Testis (tissue), 3 donors: Measurements from ENCODE around the gene MED12L. TPM values are rescaled to one million over a fixed set of nuclear protein-coding genes. Genes with fewer than 3 reads are reported as not detected.

Experiments
- DNase-seq: peaks from one replicate; pipeline ENCODE4 v3.0.0-alpha.2; 2019
- H3K27ac ChIP-seq, 2 donors: fragments of 200-600 bp; sonication (generic); one replicate each; pipeline ENCODE4 v1.5.1; 2019
- H3K27me3 ChIP-seq: fragments of 200-600 bp; sonication (generic); one replicate; pipeline ENCODE4 v1.5.1; 2019
- H3K36me3 ChIP-seq: fragments of 200-600 bp; sonication (generic); one replicate; pipeline ENCODE4 v1.5.1; 2017; ENCODE audit warnings: low read depth; ENCODE audit errors: missing control alignments
- H3K4me1 ChIP-seq: fragments of 200-600 bp; sonication (generic); one replicate; pipeline ENCODE4 v1.5.1; 2019
- H3K4me3 ChIP-seq, 2 donors: fragments of 200-600 bp; sonication (generic); one replicate each; pipeline ENCODE4 v1.5.1; 2017 to 2019
- H3K9me3 ChIP-seq: fragments of 200-600 bp; sonication (generic); one replicate; pipeline ENCODE4 v1.5.1; 2017
- CTCF ChIP-seq, 3 experiments: fragments of 450-650 bp in 2 of 3; fragments of 200-600 bp in 1 of 3; sonication (generic) in 1 of 3; IDR thresholded peaks; one replicate each; pipeline ENCODE4 v1.5.1; 2016 to 2019; ENCODE audit warnings: antibody characterized with exemption in 3 of 3, mild to moderate bottlenecking in 2 of 3, moderate library complexity in 1 of 3
- POLR2A ChIP-seq: fragments of 450-650 bp; IDR thresholded peaks from one replicate; pipeline ENCODE4 v1.6.1; 2017; ENCODE audit warnings: antibody characterized with exemption, mild to moderate bottlenecking, moderate library complexity
- WGBS, 2 donors: methylation state at CpG; one replicate each; pipeline ENCODE4 v1.1.5; 2018; 5-methylcytosine and 5-hydroxymethylcytosine counted together
- intact Hi-C: fragments of 100-400 bp; cut with DNase I; formaldehyde crosslinking; loops from one replicate; pipeline ENCODE4 v1.15.1; 2023; ENCODE audit warnings: low total_unique reads
- polyA plus RNA-seq: library from polyadenylated mRNA; stranded (reverse); fragments of 350-450 nt; fragmentation: Illumina TruSeq; extraction: RNeasy Lipid Tissue Mini Kit (QIAGEN cat#74804); gene quantifications from one replicate; pipeline ENCODE4 v1.2.3, GENCODE V29; 2014; ENCODE audit warnings: low read depth, low replicate concordance; ENCODE audit not compliant: insufficient read depth
- total RNA-seq, 2 donors: library from RNA; depleted of rRNA; stranded (reverse); fragments of >200 nt; gene quantifications; one replicate each; pipeline ENCODE4 v1.2.3, GENCODE V29; 2016

Gene MED12L
- total and polyA plus RNA-seq, 3 donors from 2014 or later, result 10.3 to 18.5 (median 10.4) TPM

DNA sequence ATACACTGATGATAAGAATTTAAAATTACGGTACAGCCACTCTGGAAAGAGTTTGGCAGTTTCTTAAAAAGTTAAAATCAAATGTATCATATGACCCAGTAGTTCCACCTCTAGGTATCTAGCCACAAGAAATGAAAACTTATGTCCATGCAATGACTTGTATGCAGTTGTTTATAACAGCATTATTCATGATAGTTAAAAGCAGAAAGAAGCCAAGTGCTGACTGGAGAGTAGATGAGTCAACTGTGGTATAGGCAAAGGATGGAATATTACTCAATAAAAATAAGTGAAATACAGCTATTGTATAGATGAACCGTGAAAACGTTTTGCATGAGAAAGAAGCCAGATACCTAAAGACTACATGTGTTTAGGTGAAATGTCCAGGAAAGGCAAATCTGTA is 216.3 kb downstream of the MED12L start:
- Histone ChIP-seq H3K27me3 (no peaks in the 10 kb centered on the region), H3K27ac (no peak overlapping the region), H3K36me3 (no peaks in the 10 kb centered on the region), H3K4me1 (no peaks in the 10 kb centered on the region), H3K9me3 (no peaks in the 10 kb centered on the region), H3K4me3 (no peak overlapping the region)
- DNase-seq, result no peak
- intact Hi-C loops, result no loop called here
- TF ChIP-seq CTCF (IDR thresholded peaks at IDR 0.05) (no peak), POLR2A (no peak)
- 89 to 92% methylated on average over 3 of the region's 3 CpGs for WGBS, 2 donors

- H3K4me1 ChIP-seq, result no peaks in the 10 kb centered on the region
- H3K27me3 ChIP-seq, result no peaks in the 10 kb centered on the region
- no peaks in the 10 kb centered on the region for H3K36me3 ChIP-seq
- 67 to 79% methylated on average over 2 of the region's 2 CpGs for WGBS, 2 donors
- H3K9me3 ChIP-seq, result no peaks in the 10 kb centered on the region
- TF ChIP-seq POLR2A (no peak), CTCF (IDR thresholded peaks at IDR 0.05) (no peak)
- no peak for DNase-seq
- H3K27ac ChIP-seq, result no peak overlapping the region
- H3K4me3 ChIP-seq, result no peak overlapping the region
- intact Hi-C loops, result no loop called here
These were observed 218.3 kb downstream of the MED12L start for GRCh38 chr3:151303751-151304150.

DNA sequence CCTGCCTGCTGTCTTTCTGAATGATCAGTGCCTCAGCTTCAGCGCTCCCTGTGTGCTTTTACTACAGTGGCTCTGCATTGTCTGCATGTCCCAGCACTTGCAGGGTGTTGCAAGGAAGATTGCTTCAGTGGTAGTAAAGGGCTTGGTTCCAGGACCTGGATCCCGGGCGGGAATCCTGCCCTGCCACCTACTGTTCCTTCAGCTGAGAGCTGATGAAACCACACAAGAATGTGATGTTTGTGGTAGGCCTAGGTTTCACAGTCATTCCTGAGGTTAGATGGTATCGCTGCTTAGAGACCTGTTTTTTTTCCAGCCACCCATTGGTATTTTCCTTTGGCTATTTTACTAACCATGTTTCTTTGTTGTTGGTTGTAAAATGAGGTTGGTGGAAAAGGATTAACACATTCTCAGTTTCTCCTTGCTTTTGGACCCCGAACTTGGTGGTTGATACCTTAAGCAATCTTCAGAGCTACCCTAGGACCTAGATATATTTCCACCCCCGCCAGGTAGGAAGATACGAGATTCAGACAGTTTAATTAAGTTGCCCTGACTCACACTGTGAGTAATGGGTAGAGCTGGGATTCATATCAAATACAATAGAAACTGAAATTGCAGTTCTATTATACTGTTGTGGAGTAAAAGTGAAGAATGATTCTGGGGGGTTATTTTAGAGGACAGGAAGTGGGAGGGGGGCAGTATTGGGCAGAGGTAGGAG is 219.8 kb downstream of the MED12L start:
- intact Hi-C loops, result no loop called here
- H3K9me3 ChIP-seq, result no peaks in the 10 kb centered on the region
- 87 to 88% methylated on average over 7 of the region's 7 CpGs for WGBS, 2 donors
- no peak overlapping the region for H3K27ac ChIP-seq
- H3K27me3 ChIP-seq, result no peaks in the 10 kb centered on the region
- TF ChIP-seq CTCF (IDR thresholded peaks at IDR 0.05), result no peak
- no peak for TF ChIP-seq POLR2A
- DNase-seq, result no peak
- H3K4me1 ChIP-seq, result no peaks in the 10 kb centered on the region
- no peak overlapping the region for H3K4me3 ChIP-seq
- no peaks in the 10 kb centered on the region for H3K36me3 ChIP-seq

- H3K36me3 ChIP-seq, result no peaks in the 10 kb centered on the region
- no peak overlapping the region for H3K4me3 ChIP-seq
- H3K27me3 ChIP-seq, result no peaks in the 10 kb centered on the region
- no peak overlapping the region for H3K27ac ChIP-seq
- intact Hi-C loops, result no loop called here
- no peak for DNase-seq
- TF ChIP-seq POLR2A (no peak), CTCF (IDR thresholded peaks at IDR 0.05) (no peak)
- WGBS, 2 donors, result 92 to 95% methylated on average over 4 of the region's 4 CpGs
- H3K4me1 ChIP-seq, result no peaks in the 10 kb centered on the region
- no peaks in the 10 kb centered on the region for H3K9me3 ChIP-seq
These were observed 220.3 kb downstream of the MED12L start for GRCh38 chr3:151305775-151306151.

GRCh38 chr3:151306168-151306810 is 220.8 kb downstream of the MED12L start:
- Histone ChIP-seq H3K4me3 (no peak overlapping the region), H3K36me3 (no peaks in the 10 kb centered on the region), H3K9me3 (no peaks in the 10 kb centered on the region), H3K27me3 (no peaks in the 10 kb centered on the region), H3K27ac (no peak overlapping the region), H3K4me1 (no peaks in the 10 kb centered on the region)
- WGBS, 2 donors, result 88 to 93% methylated on average over 6 of the region's 6 CpGs
- intact Hi-C loops, result no loop called here
- TF ChIP-seq POLR2A, result no peak
- no peak for TF ChIP-seq CTCF (IDR thresholded peaks at IDR 0.05)
- no peak for DNase-seq
